Posterior cingulate gyrus (tissue), 11 donors: Measurements from ENCODE around the gene PLCH2.

ENCODE experiments used
- DNase-seq, 10 donors: peaks; one replicate each; pipeline versions ENCODE4 v3.0.0 to v3.0.0-alpha.2; 2020 to 2021; ENCODE audit warnings: mixed read lengths in 3 of 10
- intact Hi-C: fragments of 100-400 bp; cut with DNase I; formaldehyde crosslinking; loops from one replicate; pipeline ENCODE4 v1.15.1; 2023

Gene PLCH2

DNA sequence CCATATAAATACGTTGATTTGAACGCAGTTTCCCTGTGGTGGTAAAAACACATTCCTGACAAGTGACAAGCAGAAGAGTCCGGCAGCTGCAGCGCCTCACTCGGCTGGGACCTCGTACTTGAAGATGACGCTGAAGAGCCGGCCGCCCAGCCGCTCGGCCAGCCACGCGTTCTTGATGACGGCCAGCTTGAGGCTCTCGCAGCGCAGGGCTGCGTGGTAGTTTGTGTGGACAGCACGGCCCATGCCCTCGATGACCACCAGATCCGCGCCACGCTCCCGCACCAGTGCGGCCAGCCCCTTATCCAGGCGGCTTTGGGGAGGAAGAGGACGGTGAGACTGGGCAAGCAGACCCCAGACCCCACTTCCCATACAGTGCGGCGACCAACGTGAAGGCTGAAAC is 32.7 kb downstream of the PLCH2 start:
- DNase-seq, result no peak

DNA sequence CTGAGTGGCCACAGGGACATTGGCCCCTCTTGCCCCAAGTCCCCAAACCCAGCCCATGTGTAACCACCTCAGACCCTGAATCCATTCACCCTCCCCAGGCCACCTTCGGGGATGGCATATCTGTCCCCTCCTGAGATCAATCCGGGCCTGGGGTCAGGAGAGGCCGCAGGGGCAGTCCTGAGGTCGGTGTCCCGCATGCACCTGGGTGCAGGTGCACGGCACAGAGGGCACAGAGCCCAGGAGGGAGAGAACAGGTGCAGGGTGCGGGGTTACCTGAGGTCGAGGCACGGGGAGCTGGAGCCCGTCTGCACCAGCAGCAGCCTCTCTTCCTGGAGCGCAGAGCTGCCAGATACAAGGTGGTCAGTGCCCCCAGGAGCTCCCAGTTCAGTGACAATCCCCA is 33.5 kb downstream of the PLCH2 start:
- no peak for DNase-seq
- intact Hi-C loops, result no loop called here

More for the DNA sequence above, 32.7 kb downstream of the PLCH2 start:
- intact Hi-C loops, result no loop called here

DNA sequence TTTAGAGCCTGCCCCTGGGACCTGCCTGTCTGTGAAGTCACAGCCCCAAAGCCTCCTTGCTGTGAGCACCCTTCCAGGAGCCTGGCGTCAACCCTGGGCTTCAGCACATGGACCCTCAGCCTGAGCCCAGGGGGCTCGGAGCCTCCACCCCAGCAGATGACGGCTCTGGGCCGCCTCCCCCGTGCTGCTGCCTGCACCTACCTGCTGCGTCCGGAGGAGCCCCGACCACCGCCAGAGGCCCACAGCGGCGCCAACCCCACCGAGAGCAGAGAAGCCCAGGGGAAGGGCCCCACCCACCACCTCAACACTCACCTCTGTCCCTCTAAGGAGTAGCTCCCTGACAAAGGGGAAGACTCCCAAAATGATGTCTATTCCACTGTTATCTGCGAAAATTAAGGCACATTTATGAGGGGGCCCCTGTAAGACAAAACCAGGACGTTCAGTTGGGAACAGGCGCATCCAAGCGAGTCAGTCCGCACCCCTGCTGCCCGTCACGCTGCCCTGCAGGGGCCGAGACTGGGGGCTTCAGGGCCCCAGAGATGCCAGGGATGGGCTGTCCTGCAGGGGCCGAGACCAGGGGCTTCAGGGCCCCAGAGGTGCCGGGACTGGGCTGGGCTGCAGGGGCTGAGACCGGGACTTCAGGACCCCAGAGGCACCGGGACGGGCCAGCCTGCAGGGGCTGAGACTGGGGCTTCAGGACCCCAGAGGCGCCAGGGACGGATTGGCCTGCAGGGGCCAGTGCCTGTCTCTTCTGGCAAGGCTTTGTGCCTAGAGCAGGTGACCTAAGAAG is 34.5 kb downstream of the PLCH2 start:
- intact Hi-C loops, result no loop called here

DNA sequence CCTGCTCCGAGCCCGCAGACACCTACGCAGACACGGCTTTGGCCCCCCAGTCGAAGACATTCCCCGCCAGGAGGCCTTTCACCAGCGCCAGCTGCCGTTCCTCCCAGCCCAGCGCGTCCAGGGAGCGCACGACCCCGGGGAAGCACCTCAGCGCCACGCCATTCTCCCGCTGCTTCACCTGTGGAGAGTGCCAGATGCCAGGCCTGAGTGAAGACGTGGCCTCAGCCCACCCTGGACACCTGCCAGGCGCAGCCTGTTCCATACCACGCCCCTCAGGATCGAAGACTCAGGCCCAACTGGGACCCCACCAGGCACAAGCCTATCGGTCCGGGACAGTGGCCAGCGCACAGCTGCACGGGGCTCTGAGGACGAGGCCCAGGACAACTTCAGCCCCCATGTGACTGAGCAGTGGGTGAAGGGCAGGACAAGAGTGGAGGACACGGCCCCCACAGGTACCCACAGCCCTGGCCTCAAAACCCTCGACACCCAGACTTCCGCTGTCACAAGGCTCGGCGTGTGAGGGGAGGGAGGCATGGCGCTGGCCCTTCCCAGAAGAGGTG is 36.9 kb downstream of the PLCH2 start:
- intact Hi-C loops, result no loop called here
- no peak for DNase-seq

More for the DNA sequence above, 34.5 kb downstream of the PLCH2 start:
- no peak for DNase-seq

DNA sequence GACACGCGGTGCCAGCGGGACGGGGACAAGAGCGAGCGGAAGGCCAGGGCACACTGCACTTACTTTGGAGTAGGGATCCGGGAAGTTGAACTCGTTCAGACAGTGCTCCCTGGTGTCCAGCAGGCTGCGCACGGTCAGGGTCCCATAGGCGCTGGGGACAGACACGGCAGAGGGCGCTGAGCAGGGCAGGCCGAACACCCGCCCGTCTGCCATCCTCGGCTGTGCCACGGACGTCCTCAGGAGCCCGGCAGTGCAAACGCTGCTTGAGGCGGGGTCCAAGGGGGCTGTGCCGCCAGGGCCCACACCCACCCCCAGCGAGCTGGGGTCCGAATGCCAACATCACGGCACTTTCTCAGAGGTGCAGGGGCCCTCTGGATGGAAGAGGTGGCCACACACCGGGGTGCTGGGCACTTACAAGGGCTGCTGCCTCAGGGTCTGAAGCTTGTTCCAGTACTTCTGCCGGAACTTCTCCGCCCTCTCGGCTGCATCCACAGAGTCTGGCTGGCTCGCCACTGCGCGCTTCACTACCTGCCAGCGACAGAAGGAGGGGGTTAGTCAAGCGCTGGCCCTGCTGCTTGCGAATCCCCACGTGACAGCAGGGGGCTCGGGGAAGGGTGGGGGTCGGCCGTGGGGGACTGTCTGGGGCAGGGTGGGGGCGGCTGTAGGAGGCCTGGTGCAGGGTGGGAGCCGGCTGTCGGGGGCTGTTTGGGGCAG is 38.0 kb downstream of the PLCH2 start:
- intact Hi-C loops, result no loop called here

DNA sequence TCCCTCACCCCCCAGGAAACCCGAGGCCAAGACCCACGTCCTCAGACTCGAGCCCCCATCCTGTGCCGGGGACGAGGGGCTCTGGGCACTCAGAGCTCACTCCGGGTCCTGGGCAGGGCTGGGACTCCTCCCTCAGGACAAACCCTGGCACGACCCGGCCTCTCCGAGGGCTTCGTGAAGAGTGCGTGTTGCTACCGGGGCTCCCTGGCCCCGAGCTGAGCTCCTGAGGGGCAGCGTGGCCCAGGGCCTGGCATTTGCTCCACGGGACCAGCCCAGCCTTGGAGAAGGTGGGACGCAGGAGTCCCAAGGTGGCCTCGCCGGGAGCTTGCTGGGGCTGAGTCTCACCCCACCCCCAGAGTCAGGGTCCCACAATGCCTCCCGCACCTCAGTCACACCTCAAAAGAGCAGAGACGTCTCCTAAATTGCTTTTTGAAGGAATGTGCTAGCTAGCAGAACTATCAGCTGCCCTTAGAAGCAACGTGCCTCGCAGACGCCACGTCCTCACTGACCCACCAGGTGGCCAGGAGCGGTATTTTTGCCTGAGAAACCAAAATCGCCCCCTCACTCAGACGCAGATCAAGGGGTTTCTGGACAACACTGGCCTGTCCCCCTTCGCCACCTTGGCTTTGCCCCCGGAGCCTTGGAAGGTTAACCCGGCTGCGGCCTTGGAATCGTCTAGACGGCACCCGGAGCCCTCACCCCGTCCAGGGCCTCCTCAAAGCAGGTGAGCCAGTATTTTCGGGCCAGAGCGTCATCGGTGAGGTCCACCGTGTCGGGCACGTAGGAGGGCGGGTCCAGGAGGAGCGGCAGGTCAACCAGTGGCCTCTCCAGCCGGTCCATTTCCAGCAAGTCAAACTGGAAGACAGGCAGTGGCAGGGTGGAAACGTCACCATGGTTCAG is 39.0 kb downstream of the PLCH2 start:
- no peak for DNase-seq
- intact Hi-C loops, result no loop called here

More for the DNA sequence above, 38.0 kb downstream of the PLCH2 start:
- no peak for DNase-seq

DNA sequence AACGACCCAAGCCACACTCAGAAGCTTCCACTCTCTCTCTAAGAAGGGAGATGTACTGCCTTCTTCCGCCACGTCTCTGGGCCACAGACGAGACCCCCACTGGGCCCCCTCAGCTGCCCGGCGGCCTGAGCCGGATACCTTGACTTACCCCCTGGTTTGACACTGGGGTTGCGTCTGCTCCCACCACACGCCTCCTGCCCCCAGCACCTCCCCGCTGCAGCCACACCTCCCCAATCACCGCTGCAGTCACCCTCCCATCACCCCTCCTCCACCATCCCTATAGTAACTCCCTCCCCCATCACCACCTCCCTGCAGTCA is 39.6 kb downstream of the PLCH2 start:
- no peak for DNase-seq
- intact Hi-C loops, result no loop called here

DNA sequence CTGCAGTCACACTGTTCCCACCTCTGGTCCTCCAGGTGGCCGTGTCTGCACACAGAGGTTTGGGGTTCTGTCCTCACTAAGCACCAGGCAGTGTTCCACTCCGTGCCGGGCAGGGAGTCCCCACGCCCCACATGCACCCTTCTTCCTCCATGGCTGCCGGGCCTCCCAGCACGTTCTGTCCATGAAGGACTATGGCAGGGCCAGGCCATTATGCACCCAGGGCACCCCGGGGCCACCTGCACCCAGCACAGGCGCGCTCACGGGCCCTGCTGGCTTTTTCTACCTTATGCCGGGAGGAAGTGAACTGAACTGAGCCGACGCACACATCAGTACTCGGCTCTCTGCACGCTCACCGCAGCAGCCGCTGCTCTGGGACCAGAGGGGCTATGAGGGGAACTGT is 40.0 kb downstream of the PLCH2 start:
- no peak for DNase-seq
- intact Hi-C loops, result no loop called here

DNA sequence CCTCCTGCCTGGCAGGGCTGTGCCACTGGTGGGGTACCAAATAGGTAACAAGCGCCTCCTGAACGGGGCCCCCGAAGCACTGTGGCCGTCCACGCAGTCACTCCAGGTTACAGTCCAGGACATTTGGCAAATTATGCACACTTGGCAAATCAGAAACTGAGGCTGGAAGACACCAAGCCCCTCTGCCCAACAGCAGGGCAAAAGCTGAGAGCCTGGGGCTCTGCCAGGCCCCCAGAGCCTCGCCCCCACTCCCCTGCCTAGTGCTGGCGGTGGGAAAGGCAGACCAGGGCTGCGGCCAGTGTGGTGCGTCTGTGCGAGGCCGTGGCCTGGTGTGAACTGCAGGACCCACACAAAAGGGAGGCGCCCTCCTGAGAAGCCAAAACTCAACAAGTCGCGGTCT is 40.9 kb downstream of the PLCH2 start:
- intact Hi-C loops, result no loop called here
- no peak for DNase-seq

DNA sequence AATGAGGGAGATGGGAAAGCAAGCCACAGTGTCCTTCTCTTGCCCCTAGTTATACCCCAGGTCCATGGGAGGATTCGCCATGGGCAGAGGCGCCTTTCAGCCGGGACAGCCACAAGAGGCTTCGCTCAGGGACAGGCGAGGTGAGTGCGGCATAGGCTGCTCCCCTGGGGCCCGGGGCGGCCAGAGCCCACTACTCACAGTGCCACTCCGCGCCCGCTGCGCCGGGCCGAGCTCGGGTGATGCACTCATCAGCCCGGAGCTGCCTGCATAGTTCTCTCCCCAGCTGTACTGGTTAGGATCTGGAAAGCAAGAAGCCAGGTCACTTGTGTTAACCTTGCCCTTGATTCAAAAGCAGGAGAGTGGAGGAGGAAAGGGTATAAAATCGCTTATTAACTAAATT is 41.9 kb downstream of the PLCH2 start:
- no peak for DNase-seq
- intact Hi-C loops, result no loop called here

DNA sequence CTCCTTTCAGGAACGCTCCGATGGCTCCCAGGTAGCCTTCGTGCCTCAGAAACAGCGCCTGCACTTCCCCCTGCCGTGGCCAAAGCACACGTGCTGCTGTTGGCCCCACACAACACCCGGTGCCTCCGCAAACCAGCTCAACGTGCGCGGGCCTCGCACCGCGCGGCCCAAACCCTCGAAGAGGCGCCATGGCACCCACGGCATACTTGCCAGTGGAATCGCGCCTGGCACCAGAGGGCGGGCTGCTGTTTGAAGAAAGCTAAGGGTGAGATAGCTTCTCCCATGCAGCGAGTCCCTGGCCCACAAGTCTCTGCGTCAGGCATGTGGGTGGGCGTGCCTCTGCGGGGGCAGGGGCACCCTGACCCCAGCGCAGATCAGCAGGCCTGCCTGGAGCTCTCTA is 42.4 kb downstream of the PLCH2 start:
- peak in 1 of 10 donors; percentile 85 for DNase-seq
- intact Hi-C loops, result no loop called here

DNA sequence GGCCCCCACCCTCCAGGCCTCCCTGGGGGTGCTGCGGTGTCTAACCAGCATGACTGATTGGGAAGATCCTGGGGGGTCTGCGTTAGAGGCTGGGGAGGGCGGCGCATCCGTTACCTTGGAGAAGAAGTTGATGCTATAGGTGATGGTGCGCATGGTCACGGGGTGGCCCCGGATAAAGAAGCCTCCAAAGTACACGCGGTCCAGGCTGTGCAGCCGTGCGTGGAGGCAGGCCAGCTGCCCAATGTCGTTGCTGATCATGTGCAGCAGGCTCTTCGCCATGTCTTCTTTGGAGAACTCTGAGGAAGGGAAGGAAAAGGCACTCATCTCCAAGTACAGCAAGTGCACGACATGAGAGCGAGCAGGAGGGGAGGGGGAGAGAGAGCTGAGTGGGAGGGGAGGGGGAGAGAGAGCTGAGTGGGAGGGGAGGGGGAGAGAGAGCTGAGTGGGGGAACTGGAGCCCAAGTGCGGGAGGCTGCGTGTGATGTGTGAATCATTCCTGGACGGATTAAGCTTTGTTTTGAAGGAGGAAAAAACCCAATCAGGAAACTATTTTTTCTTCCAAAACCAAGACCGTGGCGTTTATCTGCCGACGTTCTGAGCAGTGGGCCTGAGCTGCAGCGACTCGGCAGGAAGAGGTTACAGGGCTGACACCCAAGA is 43.1 kb downstream of the PLCH2 start:
- intact Hi-C loops, result no loop called here
- peak in 4 of 10 donors; percentile 49 to 91 (median 74) for DNase-seq

DNA sequence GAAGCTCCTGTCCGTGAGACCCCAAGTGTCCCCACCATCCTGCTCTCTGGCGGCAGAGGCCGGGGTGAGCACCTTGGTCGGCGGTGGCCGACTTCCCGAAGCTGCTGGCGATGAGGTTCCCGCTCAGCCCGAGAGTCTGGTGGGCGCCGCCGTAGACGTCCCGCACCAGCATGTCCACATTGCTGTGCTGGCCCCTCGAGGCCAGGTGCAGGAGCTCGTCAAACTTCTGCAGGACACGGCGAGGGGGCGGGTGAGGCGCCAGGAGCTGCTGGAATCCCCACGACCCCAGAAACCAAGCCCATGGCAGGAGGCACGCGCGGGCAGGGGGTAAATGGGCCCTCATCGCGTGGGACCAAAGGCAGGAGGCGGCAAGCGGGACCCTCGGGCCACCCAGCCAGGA is 43.6 kb downstream of the PLCH2 start:
- intact Hi-C loops, result no loop called here
- no peak for DNase-seq

DNA sequence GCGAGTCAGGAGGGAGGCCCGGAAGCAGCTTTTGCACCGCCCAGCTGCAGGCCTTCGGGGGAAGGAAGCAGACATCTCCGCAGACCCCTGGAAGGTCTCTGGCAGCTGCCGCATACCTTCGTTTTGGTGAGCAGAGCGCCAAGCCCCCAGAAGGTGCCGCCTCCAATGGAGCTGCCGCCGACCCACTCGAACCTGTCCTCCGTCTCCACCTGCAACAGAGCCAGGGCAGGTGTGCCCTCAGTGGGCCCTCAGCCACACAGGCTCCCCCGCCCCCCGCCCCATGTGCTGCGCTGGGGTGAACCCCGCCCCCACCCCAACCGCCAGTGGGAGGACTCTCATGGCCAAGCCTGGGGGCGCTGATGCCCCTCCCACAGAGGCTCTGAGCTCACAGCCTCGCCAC is 44.1 kb downstream of the PLCH2 start:
- intact Hi-C loops, result no loop called here
- no peak for DNase-seq

DNA sequence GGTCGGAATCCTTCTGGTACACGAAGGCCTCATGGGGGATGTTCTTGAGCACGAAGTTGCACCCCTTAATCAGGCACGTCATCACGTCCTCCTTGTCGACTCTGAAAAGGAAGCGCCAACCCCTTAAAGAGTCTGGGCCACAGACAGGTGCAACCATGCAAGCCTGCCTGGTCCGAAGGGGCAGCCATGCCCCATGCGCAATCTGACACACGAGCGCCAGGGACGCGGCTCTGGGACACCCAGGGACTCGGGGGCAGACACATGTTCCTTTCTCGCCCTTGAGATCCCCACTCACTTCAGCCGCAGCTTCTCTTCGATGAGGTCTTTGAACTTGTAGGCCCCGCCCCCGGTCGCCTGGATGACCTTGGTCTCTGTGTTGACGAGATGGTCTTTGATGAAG is 44.7 kb downstream of the PLCH2 start:
- intact Hi-C loops, result no loop called here
- DNase-seq, result no peak

DNA sequence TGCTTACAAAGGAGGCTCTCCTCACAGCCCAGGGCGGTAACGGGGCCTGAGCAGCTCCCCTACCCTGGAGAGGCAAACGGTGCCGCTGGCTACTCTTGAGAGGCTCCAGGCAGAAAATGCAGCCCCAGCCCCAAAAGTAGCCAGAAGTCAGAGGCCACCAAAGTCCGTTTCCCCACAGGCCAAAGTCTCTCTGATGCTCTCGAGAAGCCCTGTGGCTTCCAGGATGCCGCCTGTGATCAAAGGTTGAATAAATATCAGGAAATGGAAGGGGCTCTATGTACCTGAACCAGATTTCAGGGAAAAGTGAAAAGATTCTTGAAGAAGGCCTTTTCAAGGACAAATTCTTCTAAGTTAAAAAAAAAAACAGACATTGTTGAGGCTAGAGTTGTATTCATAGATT is 46.1 kb downstream of the PLCH2 start:
- no peak for DNase-seq

DNA sequence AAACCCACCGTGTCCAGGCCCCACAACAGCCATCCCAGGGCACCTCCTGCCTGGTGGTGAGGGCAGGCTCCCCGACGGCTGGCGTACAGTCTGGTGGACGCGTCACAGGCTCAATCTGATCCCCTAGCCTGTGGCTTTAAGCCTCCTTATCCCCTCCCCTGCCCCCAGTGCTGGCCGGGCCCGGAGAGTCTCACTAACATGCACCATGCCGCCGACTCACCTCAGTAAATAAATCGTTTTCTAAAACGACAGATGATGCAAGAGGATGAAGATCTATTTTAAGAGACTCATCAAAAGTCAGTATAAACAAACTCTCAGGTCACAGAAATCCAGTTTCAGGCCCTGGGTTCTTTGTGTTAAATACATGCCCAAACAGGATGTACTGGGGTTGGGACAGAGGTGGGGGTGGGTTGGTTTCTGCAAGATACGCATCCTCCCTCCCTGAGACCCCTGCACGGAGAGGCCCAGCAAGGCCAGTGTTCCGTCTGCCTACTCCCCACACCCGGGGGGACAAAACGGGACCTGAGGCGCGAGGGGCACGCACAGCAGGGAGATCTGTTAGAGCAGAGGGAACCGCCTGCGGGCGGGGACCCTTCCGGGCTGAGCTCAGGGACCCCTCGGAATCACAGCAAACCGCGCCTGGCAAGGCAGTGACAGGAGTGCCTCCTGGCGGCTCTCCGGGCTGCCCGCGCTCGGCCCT is 47.3 kb downstream of the PLCH2 start:
- intact Hi-C loops, result no loop called here
- no peak for DNase-seq

More for the DNA sequence above, 46.1 kb downstream of the PLCH2 start:
- intact Hi-C loops, result no loop called here

DNA sequence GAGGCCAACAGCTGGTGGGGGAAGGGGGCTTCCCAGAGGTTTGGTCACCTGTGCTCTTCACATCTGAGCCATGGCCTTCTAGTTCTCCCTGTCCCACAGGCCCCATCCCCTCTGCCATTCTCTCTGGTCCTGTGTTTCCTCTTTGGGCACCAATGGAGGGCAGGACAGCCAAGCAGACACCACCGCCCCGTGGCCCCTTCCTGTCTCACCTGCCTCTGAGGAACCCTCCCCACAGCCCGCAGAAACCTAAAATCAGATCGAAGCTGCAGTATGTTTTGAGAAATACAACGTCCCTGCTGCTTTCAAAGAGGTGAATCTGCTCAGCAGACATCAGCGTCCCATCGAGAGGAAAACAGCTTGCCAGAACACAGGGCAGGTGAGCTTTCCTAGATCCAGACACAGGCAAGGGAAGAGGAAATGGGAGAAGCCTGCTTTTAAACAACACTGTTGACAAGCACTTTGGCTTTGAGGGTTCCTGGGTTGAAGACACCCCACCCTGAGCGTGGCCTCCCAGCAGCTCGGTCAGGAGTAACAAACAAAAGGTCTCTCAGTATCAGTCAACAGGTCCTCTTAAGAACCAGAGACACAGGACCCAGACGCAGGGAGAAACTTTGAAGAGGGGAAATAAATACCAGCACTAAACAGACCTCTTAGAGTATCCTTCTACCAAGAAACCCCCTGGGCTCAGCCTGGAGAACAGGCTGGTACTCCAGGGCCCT is 48.0 kb downstream of the PLCH2 start:
- intact Hi-C loops, result no loop called here
- no peak for DNase-seq

DNA sequence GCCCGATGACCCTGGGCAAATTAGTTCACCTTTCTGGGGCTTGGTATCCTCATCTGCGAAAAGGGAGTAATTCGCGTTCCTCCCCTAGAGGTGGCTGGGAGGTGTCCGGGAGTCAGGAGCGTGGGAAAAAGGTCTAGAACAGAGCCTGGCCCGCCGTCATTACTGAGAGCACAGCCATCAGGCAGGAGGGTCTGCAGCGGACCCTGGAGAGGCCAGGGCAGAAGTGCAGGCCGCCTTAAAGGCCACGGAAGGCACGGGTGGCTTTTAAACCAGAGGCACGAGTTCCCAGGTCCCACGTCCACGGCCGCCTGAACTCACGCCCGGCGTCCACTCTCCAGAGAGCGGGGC is 49.5 kb downstream of the PLCH2 start:
- intact Hi-C loops, result loop anchor here (5.0 kb wide), 1 partner anchor 113 kb away; the partner anchor contains the start of gene PEX10
- DNase-seq, result no peak
